Mesodermal cell (in vitro differentiated cells): ENCODE measurements around the gene SRM.
"Not testable (repeated sequence)": the region's sequence is repeated elsewhere in the genome, so short reads cannot be mapped to it uniquely, and the experiment has no call there.

Experiments used
- H3K27ac ChIP-seq: 2 replicates; pipeline ENCODE4 v1.7.0; 2013; ENCODE audit warnings: mild to moderate bottlenecking, low read depth, low read length, moderate library complexity; ENCODE audit not compliant: severe bottlenecking
- H3K36me3 ChIP-seq: 2 replicates; pipeline ENCODE4 v1.7.1; 2013; ENCODE audit warnings: mild to moderate bottlenecking, low read length, moderate library complexity; ENCODE audit not compliant: control insufficient read depth, insufficient read depth
- H3K4me1 ChIP-seq: one replicate; pipeline ENCODE4 v1.7.1; 2013; ENCODE audit warnings: mild to moderate bottlenecking, low read length; ENCODE audit not compliant: insufficient read depth, control insufficient read depth, poor library complexity, severe bottlenecking
- H3K4me3 ChIP-seq: 2 replicates; pipeline ENCODE4 v1.7.0; 2013; ENCODE audit warnings: low read length, control low read depth, mild to moderate bottlenecking; ENCODE audit not compliant: insufficient read depth, poor library complexity, severe bottlenecking; ENCODE audit errors: extremely low read depth
- H3K9me3 ChIP-seq: 2 replicates; pipeline ENCODE4 v1.7.1; 2013; ENCODE audit warnings: mild to moderate bottlenecking, low read length, moderate library complexity; ENCODE audit not compliant: control insufficient read depth
- WGBS, 2 experiments: methylation state at CpG; one replicate each; pipeline ENCODE4 v1.1.5; 2013; ENCODE audit warnings: missing lambda C conversion rate in 2 of 2; ENCODE audit not compliant: insufficient coverage in 2 of 2; 5-methylcytosine and 5-hydroxymethylcytosine counted together

SRM gene

GRCh38 chr1:11044086-11044848 is 15.6 kb downstream of the SRM start:
- Histone ChIP-seq H3K9me3 (no peaks in the 10 kb centered on the region), H3K36me3 (no peaks in the 10 kb centered on the region), H3K4me3 (no peak overlapping the region), H3K27ac (no peak overlapping the region), H3K4me1 (no peaks in the 10 kb centered on the region)
- 77 to 79% methylated on average over 7 to 10 of the region's 16 CpGs for WGBS, 2 experiments

- no peaks in the 10 kb centered on the region for H3K4me1 ChIP-seq
- no peaks in the 10 kb centered on the region for H3K9me3 ChIP-seq
- no peaks in the 10 kb centered on the region for H3K36me3 ChIP-seq
- H3K4me3 ChIP-seq: no peak overlapping the region
- H3K27ac ChIP-seq: no peak overlapping the region
- WGBS, 2 experiments: 89 to 90% methylated on average over 11 to 12 of the region's 19 CpGs
Observed at GRCh38 chr1:11042995-11043874, 16.6 kb downstream of the SRM start.

- H3K27ac ChIP-seq: no peak overlapping the region
- H3K36me3 ChIP-seq: no peaks in the 10 kb centered on the region
- no peaks in the 10 kb centered on the region for H3K4me1 ChIP-seq
- no peaks in the 10 kb centered on the region for H3K9me3 ChIP-seq
- WGBS, 2 experiments: 68 to 79% methylated on average over 3 of the region's 3 CpGs
- no peak overlapping the region for H3K4me3 ChIP-seq
Observed at GRCh38 chr1:11042065-11042464, 17.8 kb downstream of the SRM start.

- H3K4me1 ChIP-seq: no peaks in the 10 kb centered on the region
- no peaks in the 10 kb centered on the region for H3K36me3 ChIP-seq
- H3K4me3 ChIP-seq: no peak overlapping the region
- H3K9me3 ChIP-seq: no peaks in the 10 kb centered on the region
- no peak overlapping the region for H3K27ac ChIP-seq
Observed at GRCh38 chr1:11041048-11041447, 18.8 kb downstream of the SRM start.

- H3K36me3 ChIP-seq, H3K9me3 ChIP-seq: not testable (repeated sequence)
- WGBS, 2 experiments: 80% methylated on average over 4 to 7 of the region's 7 CpGs
Observed at GRCh38 chr1:11040105-11040429, 19.8 kb downstream of the SRM start.

GRCh38 chr1:11039351-11040104 is 20.3 kb downstream of the SRM start:
- no peak overlapping the region for H3K4me3 ChIP-seq
- H3K27ac ChIP-seq: no peak overlapping the region
- 74 to 85% methylated on average over 2 of the region's 2 CpGs for WGBS, 2 experiments
- H3K36me3 ChIP-seq: no peaks in the 10 kb centered on the region
- no peaks in the 10 kb centered on the region for H3K9me3 ChIP-seq
- H3K4me1 ChIP-seq: no peaks in the 10 kb centered on the region

More at GRCh38 chr1:11040105-11040429, 19.8 kb downstream of the SRM start:
- not testable (repeated sequence) for H3K4me3 ChIP-seq, H3K27ac ChIP-seq, H3K4me1 ChIP-seq

GRCh38 chr1:11037740-11038182 is 22.1 kb downstream of the SRM start:
- Histone ChIP-seq H3K4me3 (no peak overlapping the region), H3K27ac (no peak overlapping the region), H3K4me1 (no peaks in the 10 kb centered on the region), H3K36me3 (no peaks in the 10 kb centered on the region), H3K9me3 (no peaks in the 10 kb centered on the region)
- WGBS, 2 experiments: 0 to 6% methylated on average over 6 of the region's 8 CpGs

GRCh38 chr1:11037019-11037739 is 22.6 kb downstream of the SRM start:
- H3K9me3 ChIP-seq, H3K4me1 ChIP-seq, H3K4me3 ChIP-seq, H3K27ac ChIP-seq, H3K36me3 ChIP-seq: not testable (repeated sequence)
- 63 to 65% methylated on average over 8 to 12 of the region's 18 CpGs for WGBS, 2 experiments

GRCh38 chr1:11031624-11032262 is 28.1 kb downstream of the SRM start:
- no peaks in the 10 kb centered on the region for H3K9me3 ChIP-seq
- H3K4me3 ChIP-seq: no peak overlapping the region
- no peak overlapping the region for H3K27ac ChIP-seq
- peaks cover 13% of the 10 kb centered on the region for H3K36me3 ChIP-seq
- WGBS, 2 experiments: 90 to 97% methylated on average over 5 to 7 of the region's 10 CpGs
- no peaks in the 10 kb centered on the region for H3K4me1 ChIP-seq

GRCh38 chr1:11030865-11031264 is 29.0 kb downstream of the SRM start:
- 93 to 94% methylated on average over 1 to 8 of the region's 9 CpGs for WGBS, 2 experiments
- Histone ChIP-seq H3K36me3 (peaks cover 22% of the 10 kb centered on the region), H3K27ac (no peak overlapping the region), H3K9me3 (no peaks in the 10 kb centered on the region), H3K4me3 (no peak overlapping the region), H3K4me1 (no peaks in the 10 kb centered on the region)
